Measurements from ENCODE around the gene ZNF575.

GRCh38 chr19:43570174-43570791, 37.3 kb downstream of the ZNF575 start:
- TF ChIP-seq YY1 (IDR thresholded peaks at IDR 0.05; ENCODE audit: insufficient read depth, insufficient read length) (no peak), ZNF274 (IDR thresholded peaks at IDR 0.05; ENCODE audit: low read depth, low read length) (no peak)
